Endothelial cell of umbilical vein (primary cell): ENCODE data around the gene MOB2.

Experiments
- EZH2 ChIP-seq: IDR thresholded peaks from 2 replicates; pipeline ENCODE4 v1.6.1; 2012; ENCODE audit warnings: borderline replicate concordance, low read depth, mild to moderate bottlenecking, moderate library complexity, low read length, inconsistent platforms; ENCODE audit not compliant: severe bottlenecking
- FOS ChIP-seq: IDR thresholded peaks from 2 replicates; pipeline ENCODE4 v1.6.1; 2011; ENCODE audit warnings: mild to moderate bottlenecking, low read length, moderate library complexity, borderline replicate concordance; ENCODE audit not compliant: insufficient read depth
- GATA2 ChIP-seq: IDR thresholded peaks from 2 replicates; pipeline ENCODE4 v1.7.0; 2011; ENCODE audit warnings: low read depth, mild to moderate bottlenecking, moderate library complexity, mixed read lengths, low read length; ENCODE audit not compliant: insufficient read length, insufficient read depth
- JUN ChIP-seq: IDR thresholded peaks from 2 replicates; pipeline ENCODE4 v1.6.1; 2011; ENCODE audit warnings: borderline replicate concordance, low read depth; ENCODE audit not compliant: insufficient read length, insufficient read depth
- MYC ChIP-seq: IDR thresholded peaks from one replicate; pipeline ENCODE4 v1.6.1; 2011; ENCODE audit warnings: mild to moderate bottlenecking, low read depth, low read length
- POLR2A ChIP-seq: IDR thresholded peaks from 2 replicates; pipeline ENCODE4 v1.6.1; 2012; ENCODE audit warnings: low read depth, mild to moderate bottlenecking, control low read depth, low read length
- POLR2AphosphoS5 ChIP-seq: IDR thresholded peaks from 2 replicates; pipeline ENCODE4 v1.6.1; 2012; ENCODE audit warnings: low read depth, mild to moderate bottlenecking, control low read depth, low read length, moderate library complexity; ENCODE audit not compliant: insufficient read depth
- TF ChIP-seq, protein P1 (sequence below), 2 donors: IDR thresholded peaks; 1 replicate in 1 of 2; 2 replicates in 1 of 2; pipeline ENCODE4 v1.5.1; 2011; ENCODE audit warnings: low read length in 2 of 2, mild to moderate bottlenecking in 2 of 2, moderate library complexity in 2 of 2, control low read depth in 1 of 2, inconsistent platforms in 1 of 2, low read depth in 1 of 2; ENCODE audit not compliant: insufficient read depth in 1 of 2; ENCODE audit errors: extremely low read depth in 1 of 2
- TF ChIP-seq, protein P2 (sequence below): IDR thresholded peaks from 2 replicates; pipeline ENCODE4 v1.6.1; 2011; ENCODE audit not compliant: insufficient read depth, insufficient read length

DNA sequence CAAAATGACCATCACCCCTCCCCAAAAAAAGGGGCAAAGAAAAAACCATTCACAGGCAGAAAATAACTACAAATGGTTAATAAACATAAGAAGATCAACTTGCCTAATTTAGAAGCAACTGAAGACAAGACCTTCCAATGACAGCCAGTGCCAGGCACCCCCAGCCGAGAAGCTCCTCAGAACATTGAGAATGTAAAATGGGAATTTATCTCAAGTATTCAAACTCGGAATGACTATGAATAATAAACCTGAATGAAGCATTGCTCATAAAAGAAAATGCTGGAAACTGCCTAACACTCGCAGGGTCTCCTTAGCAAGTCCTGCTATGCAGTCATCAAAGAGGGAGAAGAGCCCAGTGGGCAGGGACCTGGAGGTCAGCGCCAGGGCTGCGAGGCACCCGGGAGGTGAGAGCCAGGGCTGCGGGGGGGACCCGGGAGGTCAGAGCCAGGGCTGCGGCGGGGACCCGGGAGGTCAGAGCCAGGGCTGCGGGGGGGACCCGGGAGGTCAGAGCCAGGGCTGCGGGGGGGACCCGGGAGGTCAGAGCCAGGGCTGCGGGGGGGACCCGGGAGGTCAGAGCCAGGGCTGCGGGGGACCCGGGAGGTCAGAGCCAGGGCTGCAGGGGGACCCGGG is 23.2 kb upstream of the MOB2 start:
- TF ChIP-seq, protein P1, sequence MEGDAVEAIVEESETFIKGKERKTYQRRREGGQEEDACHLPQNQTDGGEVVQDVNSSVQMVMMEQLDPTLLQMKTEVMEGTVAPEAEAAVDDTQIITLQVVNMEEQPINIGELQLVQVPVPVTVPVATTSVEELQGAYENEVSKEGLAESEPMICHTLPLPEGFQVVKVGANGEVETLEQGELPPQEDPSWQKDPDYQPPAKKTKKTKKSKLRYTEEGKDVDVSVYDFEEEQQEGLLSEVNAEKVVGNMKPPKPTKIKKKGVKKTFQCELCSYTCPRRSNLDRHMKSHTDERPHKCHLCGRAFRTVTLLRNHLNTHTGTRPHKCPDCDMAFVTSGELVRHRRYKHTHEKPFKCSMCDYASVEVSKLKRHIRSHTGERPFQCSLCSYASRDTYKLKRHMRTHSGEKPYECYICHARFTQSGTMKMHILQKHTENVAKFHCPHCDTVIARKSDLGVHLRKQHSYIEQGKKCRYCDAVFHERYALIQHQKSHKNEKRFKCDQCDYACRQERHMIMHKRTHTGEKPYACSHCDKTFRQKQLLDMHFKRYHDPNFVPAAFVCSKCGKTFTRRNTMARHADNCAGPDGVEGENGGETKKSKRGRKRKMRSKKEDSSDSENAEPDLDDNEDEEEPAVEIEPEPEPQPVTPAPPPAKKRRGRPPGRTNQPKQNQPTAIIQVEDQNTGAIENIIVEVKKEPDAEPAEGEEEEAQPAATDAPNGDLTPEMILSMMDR (IDR thresholded peaks at IDR 0.05; ENCODE audit: extremely low read depth in 1 of 2, insufficient read depth in 1 of 2, low read depth in 1 of 2, low read length in 2 of 2), result no peak
- TF ChIP-seq JUN, result no peak
- no peak for TF ChIP-seq POLR2AphosphoS5
- TF ChIP-seq POLR2A, result no peak
- TF ChIP-seq EZH2, result no peak
- no peak for TF ChIP-seq GATA2
- TF ChIP-seq, protein P2, sequence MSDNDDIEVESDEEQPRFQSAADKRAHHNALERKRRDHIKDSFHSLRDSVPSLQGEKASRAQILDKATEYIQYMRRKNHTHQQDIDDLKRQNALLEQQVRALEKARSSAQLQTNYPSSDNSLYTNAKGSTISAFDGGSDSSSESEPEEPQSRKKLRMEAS, result no peak
- TF ChIP-seq MYC, result no peak
- no peak for TF ChIP-seq FOS
